NCI-H1694 (cell line): ENCODE results near the gene S100PBP.
A peak's percentile ranks its signal among the peaks of the same experiment; 100 is the strongest.

ENCODE experiments used
- DNase-seq: peaks from one replicate; lab custom pipeline; 2025; lab: John Stamatoyannopoulos, UW

The S100PBP gene

GRCh38 chr1:32887623-32888022 lies 70.2 kb downstream of the S100PBP start:
- no peak for DNase-seq

- no peak for DNase-seq
Measured at GRCh38 chr1:32888134-32888533, 70.7 kb downstream of the S100PBP start.

DNA sequence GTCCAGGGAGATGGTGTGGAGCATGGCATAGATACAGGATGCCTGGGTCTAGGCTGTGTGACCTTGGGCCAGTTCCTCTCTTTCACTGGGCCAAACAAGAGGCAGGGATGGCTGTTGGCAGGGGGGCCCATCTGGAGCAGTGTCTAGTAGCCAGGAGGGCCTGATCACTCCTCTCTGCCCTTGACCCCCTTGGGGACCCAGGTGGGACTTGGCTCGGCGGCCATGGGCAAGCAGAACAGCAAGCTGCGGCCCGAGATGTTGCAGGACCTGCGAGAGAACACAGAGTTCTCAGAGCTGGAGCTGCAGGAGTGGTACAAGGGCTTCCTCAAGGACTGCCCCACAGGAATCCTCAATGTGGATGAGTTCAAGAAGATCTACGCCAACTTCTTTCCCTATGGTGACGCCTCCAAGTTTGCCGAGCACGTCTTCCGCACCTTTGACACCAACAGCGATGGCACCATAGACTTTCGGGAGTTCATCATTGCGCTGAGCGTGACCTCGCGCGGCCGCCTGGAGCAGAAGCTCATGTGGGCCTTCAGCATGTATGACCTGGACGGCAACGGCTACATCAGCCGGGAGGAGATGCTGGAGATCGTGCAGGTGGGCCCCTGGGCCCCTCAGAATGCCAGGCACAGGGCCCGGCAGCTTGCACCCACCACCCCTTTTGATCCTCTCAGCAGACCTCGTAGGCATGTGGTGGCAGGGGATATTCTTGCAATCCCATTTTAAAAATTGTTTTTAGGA lies 71.4 kb downstream of the S100PBP start:
- no peak for DNase-seq

- DNase-seq = no peak
Measured at GRCh38 chr1:32889731-32890278, 72.4 kb downstream of the S100PBP start.

GRCh38 chr1:32890516-32891240 lies 73.2 kb downstream of the S100PBP start:
- DNase-seq = no peak

DNA sequence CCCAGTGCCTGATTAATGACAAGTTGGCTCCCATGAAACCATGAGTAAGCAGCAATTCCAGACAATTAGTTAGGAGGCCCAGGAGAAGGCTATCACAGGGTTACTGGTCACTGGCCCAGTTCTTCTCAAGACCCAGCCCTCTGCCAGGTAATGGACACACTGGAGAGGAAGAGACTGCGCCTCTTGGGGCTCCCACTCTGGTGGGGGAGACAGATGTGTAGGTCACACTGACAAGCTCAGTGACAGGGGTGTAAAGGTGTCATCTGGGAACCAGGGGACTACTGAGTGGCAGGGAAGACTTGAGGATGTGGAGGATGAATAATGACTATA lies 73.8 kb downstream of the S100PBP start:
- no peak for DNase-seq

DNA sequence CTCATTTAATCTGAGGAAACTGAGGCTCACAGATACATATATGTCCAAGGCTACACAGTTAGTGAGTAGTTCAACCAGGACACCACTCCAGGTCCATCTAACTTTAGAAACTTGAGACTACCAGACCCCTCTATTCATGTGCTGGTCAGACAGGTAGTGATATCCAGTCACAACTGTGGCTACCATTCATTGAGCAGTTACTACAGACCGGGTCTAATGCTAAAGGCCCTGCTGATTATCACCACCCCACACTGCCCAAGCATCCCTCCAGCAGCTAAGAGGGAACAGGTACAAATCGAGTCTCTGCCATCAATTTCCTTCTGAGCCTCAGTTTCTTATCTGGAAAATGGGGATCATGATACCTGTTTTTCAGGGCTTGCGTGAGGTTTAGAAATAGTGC lies 74.2 kb downstream of the S100PBP start:
- no peak for DNase-seq

DNA sequence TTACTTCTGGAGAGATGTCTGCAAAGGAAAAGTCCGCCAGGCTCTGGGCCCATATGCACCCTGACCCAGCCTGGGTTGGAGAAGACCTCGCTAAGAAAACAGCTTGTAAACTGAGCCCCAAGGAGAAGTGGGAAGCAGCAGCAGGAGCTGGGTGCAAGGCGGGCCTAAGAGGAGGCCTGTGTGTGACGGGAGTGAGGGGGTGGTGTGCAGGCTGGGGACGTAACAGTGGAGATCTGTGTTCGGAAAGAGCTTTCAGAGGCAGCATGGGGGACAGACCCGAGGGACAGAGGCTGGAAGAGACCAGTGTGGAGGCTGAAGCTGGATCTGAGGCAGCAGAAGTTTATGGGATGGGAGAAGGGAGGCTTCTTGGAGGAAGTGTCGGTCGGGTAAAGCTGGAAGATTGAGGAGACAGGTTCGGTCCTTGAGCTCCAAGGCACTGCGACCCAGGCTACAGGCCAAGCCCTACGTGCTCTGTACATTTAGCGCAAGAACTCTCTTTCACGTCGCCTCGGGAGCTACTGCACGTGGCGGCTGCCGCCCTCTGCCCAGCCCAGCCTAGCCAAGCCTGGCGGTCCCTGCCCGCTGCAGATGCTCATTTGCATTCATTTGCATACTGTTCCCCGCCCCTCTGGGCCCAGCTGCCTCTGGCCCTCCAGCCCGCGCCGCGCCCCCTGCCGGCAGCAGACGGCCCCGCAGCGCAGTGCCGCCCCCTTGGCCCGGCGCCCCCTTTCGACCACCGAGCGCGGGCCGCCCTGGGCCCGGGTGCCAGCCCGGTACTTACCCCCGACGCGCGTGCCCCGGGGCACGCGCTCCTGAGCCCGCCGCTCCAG lies 75.1 kb downstream of the S100PBP start:
- peak; percentile 64 for DNase-seq

GRCh38 chr1:32893198-32894018 lies 76.0 kb downstream of the S100PBP start:
- peak; percentile 48 for DNase-seq

- peak; percentile 42 for DNase-seq
Measured at GRCh38 chr1:32894019-32894600, 76.7 kb downstream of the S100PBP start.

- DNase-seq = no peak
Measured at GRCh38 chr1:32894681-32895080, 77.2 kb downstream of the S100PBP start.

- no peak for DNase-seq
Measured at GRCh38 chr1:32895325-32896215, 78.1 kb downstream of the S100PBP start.

- DNase-seq = no peak
Measured at GRCh38 chr1:32896451-32896850, 79.0 kb downstream of the S100PBP start.

DNA sequence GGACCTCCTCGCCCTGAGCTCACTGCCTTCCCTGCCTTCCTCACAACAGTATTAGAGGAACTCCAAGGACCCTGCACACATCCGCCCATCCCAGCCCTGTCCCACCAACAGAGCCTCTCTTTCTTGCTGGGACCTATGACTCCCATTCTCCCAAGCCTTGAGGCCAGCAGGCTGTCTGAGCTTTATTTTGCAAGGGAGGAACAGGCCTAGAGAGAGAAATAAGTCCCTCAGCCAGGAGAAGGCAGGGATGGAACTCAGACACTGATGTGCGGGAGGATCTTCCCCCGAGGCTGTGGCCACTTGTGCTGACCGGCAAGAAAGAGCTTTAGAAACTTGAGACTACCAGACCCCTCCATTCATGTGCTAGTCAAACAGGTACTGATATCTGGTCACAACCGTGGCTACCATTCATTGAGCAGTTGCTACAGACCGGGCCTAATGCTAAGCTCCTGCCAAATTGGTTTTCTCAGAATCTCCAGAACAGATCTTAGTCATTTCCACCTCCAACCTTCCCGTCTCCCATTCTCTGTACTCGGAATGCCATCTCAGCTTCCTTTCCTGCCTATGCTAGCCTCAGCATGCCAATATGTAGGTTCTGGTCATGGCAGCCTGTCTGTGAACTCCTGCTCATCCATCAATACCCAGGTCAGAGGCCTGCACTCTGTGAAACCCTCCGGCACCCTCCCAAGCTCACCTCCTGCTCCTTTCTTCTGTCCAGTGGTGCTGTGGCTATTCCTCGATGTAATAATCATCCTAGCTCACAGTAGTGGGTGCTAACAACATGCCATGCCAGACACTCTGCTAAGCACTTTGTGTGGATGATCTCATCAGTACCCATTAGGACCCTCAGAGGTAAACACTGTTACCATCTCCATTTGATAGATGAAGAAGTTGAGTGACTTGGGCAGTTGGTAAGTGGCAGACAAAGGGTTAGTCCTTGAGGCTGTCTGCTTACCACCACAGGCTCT lies 79.9 kb downstream of the S100PBP start:
- no peak for DNase-seq

- DNase-seq = no peak
Measured at GRCh38 chr1:32898056-32898455, 80.6 kb downstream of the S100PBP start.

- no peak for DNase-seq
Measured at GRCh38 chr1:32898958-32899357, 81.5 kb downstream of the S100PBP start.

GRCh38 chr1:32899586-32900296 lies 82.3 kb downstream of the S100PBP start:
- DNase-seq = no peak

- DNase-seq = no peak
Measured at GRCh38 chr1:32900371-32900955, 83.0 kb downstream of the S100PBP start.
